Sigmoid colon (tissue), 7 donors: ENCODE data around the gene RETREG1. TPM values are rescaled to one million over a fixed set of nuclear protein-coding genes. Genes with fewer than 3 reads are reported as not detected.

Experiments
- DNase-seq: peaks from one replicate; pipeline ENCODE4 v3.0.0-alpha.2; 2019
- H3K27ac ChIP-seq, 4 donors: fragments of 200-600 bp; sonication (generic); one replicate each; pipeline ENCODE4 v1.5.1; 2016 to 2019; ENCODE audit warnings: mild to moderate bottlenecking in 1 of 4
- H3K27me3 ChIP-seq, 3 donors: fragments of 200-600 bp; sonication (generic); one replicate each; pipeline ENCODE4 v1.5.1; 2019; ENCODE audit warnings: mild to moderate bottlenecking in 1 of 3
- H3K36me3 ChIP-seq, 4 donors: fragments of 200-600 bp; sonication (generic); one replicate each; pipeline ENCODE4 v1.5.1; 2016 to 2019
- H3K4me1 ChIP-seq, 4 donors: fragments of 200-600 bp; sonication (generic); one replicate each; pipeline ENCODE4 v1.5.1; 2017 to 2019
- H3K4me3 ChIP-seq, 4 donors: fragments of 200-600 bp; sonication (generic); one replicate each; pipeline ENCODE4 v1.5.1; 2017 to 2019; ENCODE audit warnings: mild to moderate bottlenecking in 2 of 4, moderate library complexity in 1 of 4
- H3K9me3 ChIP-seq, 4 donors: fragments of 200-600 bp in 3 of 4; sonication (generic) in 3 of 4; one replicate each; pipeline versions ENCODE4 v1.5.1 to v1.6.1; 2013 to 2019
- EP300 ChIP-seq, 4 donors: sonication (generic); formaldehyde crosslinking; IDR thresholded peaks; one replicate each; pipeline ENCODE4 v1.6.1; 2017; ENCODE audit warnings: antibody characterized with exemption in 4 of 4
- POLR2A ChIP-seq, 2 donors: fragments of 450-650 bp; IDR thresholded peaks; one replicate each; pipeline ENCODE4 v1.6.1; 2016; ENCODE audit warnings: antibody characterized with exemption in 2 of 2, mild to moderate bottlenecking in 2 of 2, moderate library complexity in 2 of 2
- POLR2AphosphoS5 ChIP-seq, 4 donors: sonication (generic); formaldehyde crosslinking; IDR thresholded peaks; one replicate each; pipeline ENCODE4 v1.6.1; 2017; ENCODE audit warnings: antibody characterized with exemption in 4 of 4
- WGBS, 2 donors: extraction: QIAGEN DNeasy Blood & Tissue Kit; methylation state at CpG; one replicate each; pipeline ENCODE4 v1.1.7; 2013; 5-methylcytosine and 5-hydroxymethylcytosine counted together
- intact Hi-C: fragments of 100-400 bp; cut with DNase I; formaldehyde crosslinking; loops from one replicate; pipeline ENCODE4 v1.15.1; 2023
- polyA plus RNA-seq, 3 donors: library from polyadenylated mRNA; stranded (reverse); fragments of 200-250 nt; gene quantifications; one replicate each; pipeline ENCODE4 v1.2.3, GENCODE V29; 2013
- total RNA-seq, 4 donors: library from RNA; depleted of rRNA; stranded (reverse); fragments of >200 nt; gene quantifications; one replicate each; pipeline ENCODE4 v1.1.0, GENCODE V29; 2016
- TF ChIP-seq, protein P1 (sequence below), 4 experiments: fragments of 450-650 bp in 3 of 4; fragments of 200-600 bp in 1 of 4; IDR thresholded peaks; one replicate each; pipeline ENCODE4 v1.5.1; 2016 to 2019; ENCODE audit warnings: antibody characterized with exemption in 4 of 4, mild to moderate bottlenecking in 3 of 4, moderate library complexity in 2 of 4
- donor health status: healthy with polysubstance abuse.
- donor health status: Bipolar disorder and iron deficiency.
- donor health status: healthy.

Gene RETREG1
- total and polyA plus RNA-seq, 7 donors: 10.8 to 21.2 (median 14.6) TPM

DNA sequence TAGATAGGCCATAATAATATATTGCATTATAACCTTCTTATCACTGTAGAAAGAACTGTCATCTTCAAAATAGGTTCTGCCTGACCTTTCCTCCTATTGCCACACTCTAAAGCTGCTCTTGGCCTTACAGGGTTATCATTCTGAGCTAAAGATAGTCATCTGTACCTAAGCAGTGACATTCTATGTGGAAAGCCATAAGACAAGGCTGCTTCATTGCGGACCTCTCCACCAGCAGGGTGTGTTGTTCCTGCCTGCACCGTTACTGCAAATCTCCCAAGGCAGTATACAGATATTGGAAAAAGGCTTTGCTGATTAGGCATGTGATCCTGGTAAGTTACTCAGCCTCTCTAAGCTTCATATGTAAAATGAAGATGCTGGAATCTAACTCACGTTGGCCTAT lies 159.3 kb downstream of the RETREG1 start:
- TF ChIP-seq EP300 (IDR thresholded peaks at IDR 0.05) (no peak), POLR2A (IDR thresholded peaks at IDR 0.05) (no peak), POLR2AphosphoS5 (IDR thresholded peaks at IDR 0.05) (no peak)
- TF ChIP-seq, protein P1, sequence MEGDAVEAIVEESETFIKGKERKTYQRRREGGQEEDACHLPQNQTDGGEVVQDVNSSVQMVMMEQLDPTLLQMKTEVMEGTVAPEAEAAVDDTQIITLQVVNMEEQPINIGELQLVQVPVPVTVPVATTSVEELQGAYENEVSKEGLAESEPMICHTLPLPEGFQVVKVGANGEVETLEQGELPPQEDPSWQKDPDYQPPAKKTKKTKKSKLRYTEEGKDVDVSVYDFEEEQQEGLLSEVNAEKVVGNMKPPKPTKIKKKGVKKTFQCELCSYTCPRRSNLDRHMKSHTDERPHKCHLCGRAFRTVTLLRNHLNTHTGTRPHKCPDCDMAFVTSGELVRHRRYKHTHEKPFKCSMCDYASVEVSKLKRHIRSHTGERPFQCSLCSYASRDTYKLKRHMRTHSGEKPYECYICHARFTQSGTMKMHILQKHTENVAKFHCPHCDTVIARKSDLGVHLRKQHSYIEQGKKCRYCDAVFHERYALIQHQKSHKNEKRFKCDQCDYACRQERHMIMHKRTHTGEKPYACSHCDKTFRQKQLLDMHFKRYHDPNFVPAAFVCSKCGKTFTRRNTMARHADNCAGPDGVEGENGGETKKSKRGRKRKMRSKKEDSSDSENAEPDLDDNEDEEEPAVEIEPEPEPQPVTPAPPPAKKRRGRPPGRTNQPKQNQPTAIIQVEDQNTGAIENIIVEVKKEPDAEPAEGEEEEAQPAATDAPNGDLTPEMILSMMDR (IDR thresholded peaks at IDR 0.05): no peak
- no peak overlapping the region for H3K27ac ChIP-seq
- peaks cover 0 to 34% (median 19%) of the 10 kb centered on the region in 4 donors for H3K4me1 ChIP-seq
- H3K4me3 ChIP-seq: no peak overlapping the region
- no peaks in the 10 kb centered on the region for H3K27me3 ChIP-seq
- DNase-seq: no peak
- H3K36me3 ChIP-seq: peaks cover 18 to 79% (median 22%) of the 10 kb centered on the region in 4 donors
- intact Hi-C loops: loop anchor here (5.0 to 10.0 kb wide), 2 partner anchors 295 to 1353 kb away; no protein-coding TSS in a partner anchor
- 52 to 77% methylated on average over 3 of the region's 3 CpGs for WGBS, 2 donors
- H3K9me3 ChIP-seq: no peaks in the 10 kb centered on the region

DNA sequence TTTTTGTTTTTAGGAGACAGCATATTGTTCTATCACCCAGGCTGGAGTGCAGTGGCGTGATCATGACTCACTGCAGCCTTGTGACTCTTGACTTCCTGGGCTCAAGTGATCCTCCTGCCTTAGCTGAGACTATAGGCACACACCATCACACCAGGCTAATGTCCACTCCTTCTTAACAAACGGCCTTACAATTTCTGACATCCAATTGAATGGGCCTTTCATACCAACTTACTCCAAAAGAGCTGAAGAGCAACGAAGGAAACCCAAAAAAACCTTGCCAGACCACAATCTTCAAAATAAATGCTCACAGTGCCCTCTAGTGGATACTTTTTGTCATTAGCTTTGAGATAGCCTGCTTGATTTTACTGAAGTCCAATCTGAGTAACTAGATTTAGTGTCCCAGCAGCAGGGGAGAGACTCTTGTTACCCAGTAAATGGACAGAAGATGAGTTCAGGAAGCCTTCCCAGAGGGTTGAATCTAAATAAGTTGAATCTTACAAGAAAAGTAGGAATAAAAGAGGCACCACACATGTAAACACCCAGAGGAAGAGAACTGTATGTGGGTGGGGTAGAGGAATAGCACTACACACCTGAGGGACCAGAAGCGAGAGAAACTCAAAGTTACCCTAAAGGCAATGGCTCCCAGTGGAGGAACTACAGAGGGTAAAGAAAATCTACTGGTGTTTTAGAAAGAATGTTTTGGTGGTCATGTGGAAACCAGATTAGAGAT lies 160.5 kb downstream of the RETREG1 start:
- H3K36me3 ChIP-seq: peaks cover 9 to 79% (median 26%) of the 10 kb centered on the region in 4 donors
- DNase-seq: no peak
- H3K4me1 ChIP-seq: peaks cover 0 to 22% (median 7%) of the 10 kb centered on the region in 4 donors
- no peaks in the 10 kb centered on the region for H3K9me3 ChIP-seq
- H3K27me3 ChIP-seq: no peaks in the 10 kb centered on the region
- no peak overlapping the region for H3K4me3 ChIP-seq
- TF ChIP-seq EP300 (IDR thresholded peaks at IDR 0.05): no peak
- TF ChIP-seq, protein P1 (IDR thresholded peaks at IDR 0.05): peak in 3 of 4 experiments; percentile 26 to 60 (median 37)
- TF ChIP-seq POLR2A (IDR thresholded peaks at IDR 0.05): no peak
- TF ChIP-seq POLR2AphosphoS5 (IDR thresholded peaks at IDR 0.05): no peak
- H3K27ac ChIP-seq: peak overlapping the region in 1 of 4 donors; percentile 38
- intact Hi-C loops: loop anchor here (5.0 to 10.0 kb wide), 2 partner anchors 294 to 1351 kb away; no protein-coding TSS in a partner anchor
- WGBS, 2 donors: 37 to 49% methylated on average over 4 of the region's 4 CpGs

DNA sequence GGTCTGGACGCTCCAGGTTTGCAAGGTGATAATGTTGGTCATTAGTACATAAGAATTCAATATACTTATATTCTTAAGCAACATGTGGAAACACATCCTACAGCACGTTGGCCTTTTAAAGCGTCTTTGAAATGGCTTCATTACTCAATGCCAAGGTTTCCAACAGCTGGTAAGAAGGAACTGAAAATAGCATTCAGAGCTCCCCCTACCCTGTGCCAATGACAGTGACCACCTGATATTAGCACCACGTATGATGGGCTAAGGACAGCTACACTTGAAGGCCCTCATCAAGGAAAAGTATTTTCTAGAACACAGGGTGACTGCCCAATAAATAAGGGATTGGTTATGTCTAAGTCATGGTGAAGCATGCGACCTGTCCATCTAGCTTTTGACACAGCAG lies 161.1 kb downstream of the RETREG1 start:
- Histone ChIP-seq H3K4me1 (peaks cover 0 to 20% (median 1%) of the 10 kb centered on the region in 4 donors), H3K27me3 (no peaks in the 10 kb centered on the region), H3K27ac (peak overlapping the region in 1 of 4 donors; percentile 38), H3K4me3 (no peak overlapping the region), H3K36me3 (peaks cover 10 to 79% (median 26%) of the 10 kb centered on the region in 4 donors), H3K9me3 (no peaks in the 10 kb centered on the region)
- intact Hi-C loops: loop anchor here (5.0 to 10.0 kb wide), 2 partner anchors 293 to 1351 kb away; no protein-coding TSS in a partner anchor
- TF ChIP-seq, protein P1 (IDR thresholded peaks at IDR 0.05): no peak
- TF ChIP-seq EP300 (IDR thresholded peaks at IDR 0.05): no peak
- no peak for TF ChIP-seq POLR2A (IDR thresholded peaks at IDR 0.05)
- TF ChIP-seq POLR2AphosphoS5 (IDR thresholded peaks at IDR 0.05): no peak
- WGBS, 2 donors: 82 to 86% methylated on average over 5 of the region's 5 CpGs
- DNase-seq: no peak

DNA sequence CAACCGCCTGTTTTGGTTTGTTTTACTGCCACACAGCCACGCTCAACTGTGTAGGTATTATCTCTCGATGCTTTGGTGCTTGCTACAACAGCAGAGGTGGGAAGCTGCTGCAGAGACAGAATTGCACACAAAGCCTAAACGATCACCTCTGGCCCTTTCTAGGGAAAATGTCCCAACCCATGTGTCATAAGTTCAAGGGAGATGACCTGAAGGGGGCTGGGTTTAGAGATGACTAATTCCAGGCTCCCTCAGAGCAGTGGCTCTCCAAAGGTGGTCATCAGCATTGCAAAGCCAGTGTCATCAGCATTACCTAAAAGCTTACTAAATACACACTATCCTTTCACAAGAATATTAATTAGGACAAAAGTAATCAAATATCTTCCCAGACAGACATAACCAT lies 162.1 kb downstream of the RETREG1 start:
- H3K4me3 ChIP-seq: no peak overlapping the region
- H3K9me3 ChIP-seq: no peaks in the 10 kb centered on the region
- 89 to 97% methylated on average over 4 of the region's 4 CpGs for WGBS, 2 donors
- no peak for DNase-seq
- H3K36me3 ChIP-seq: peaks cover 10 to 79% (median 32%) of the 10 kb centered on the region in 4 donors
- H3K27me3 ChIP-seq: no peaks in the 10 kb centered on the region
- peaks cover 0 to 14% (median 0%) of the 10 kb centered on the region in 4 donors for H3K4me1 ChIP-seq
- no peak for TF ChIP-seq EP300 (IDR thresholded peaks at IDR 0.05)
- no peak for TF ChIP-seq POLR2A (IDR thresholded peaks at IDR 0.05)
- intact Hi-C loops: loop anchor here (5.0 to 10.0 kb wide), 2 partner anchors 292 to 1350 kb away; no protein-coding TSS in a partner anchor
- H3K27ac ChIP-seq: no peak overlapping the region

DNA sequence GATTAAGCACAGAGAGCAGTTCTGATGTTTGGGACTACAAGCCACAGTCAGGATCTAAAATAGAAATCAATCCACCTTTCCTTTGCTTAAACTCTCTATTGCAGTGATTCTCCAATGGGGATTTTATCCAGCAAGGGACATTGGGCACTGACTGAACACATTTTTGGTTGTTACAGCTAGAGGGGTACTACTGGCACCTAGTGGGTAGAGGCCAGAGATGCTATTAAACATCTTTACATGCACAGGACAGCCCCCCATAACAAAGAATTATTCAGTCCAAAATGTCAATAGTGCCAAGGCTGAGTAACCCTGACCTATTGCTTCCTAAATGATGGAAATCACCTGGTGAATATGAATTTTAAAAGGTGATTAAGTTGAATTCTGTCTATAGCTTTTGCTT lies 163.2 kb downstream of the RETREG1 start:
- Histone ChIP-seq H3K27ac (no peak overlapping the region), H3K27me3 (no peaks in the 10 kb centered on the region), H3K4me3 (no peak overlapping the region), H3K4me1 (peaks cover 0 to 9% (median 0%) of the 10 kb centered on the region in 4 donors), H3K36me3 (peaks cover 10 to 78% (median 39%) of the 10 kb centered on the region in 4 donors), H3K9me3 (no peaks in the 10 kb centered on the region)
- DNase-seq: no peak
- intact Hi-C loops: loop anchor here (10.0 kb wide), 1 partner anchor 1349 kb away; no protein-coding TSS in a partner anchor
- no peak for TF ChIP-seq POLR2AphosphoS5 (IDR thresholded peaks at IDR 0.05)
- TF ChIP-seq, protein P1 (IDR thresholded peaks at IDR 0.05): no peak
- TF ChIP-seq POLR2A (IDR thresholded peaks at IDR 0.05): no peak
- no peak for TF ChIP-seq EP300 (IDR thresholded peaks at IDR 0.05)
